ENCODE measurements around the gene HAUS3. TPM values are rescaled to one million over a fixed set of nuclear protein-coding genes. Genes with fewer than 3 reads are reported as not detected.

HAUS3 gene
- total RNA-seq, 1 experiment from 2014 or later = 11.2 TPM

- CTCF ChIA-PET = no interaction called here
- DNase-seq (ENCODE audit: low read depth, low spot score) = no peak
- Histone ChIP-seq H3K27me3 (ENCODE audit: control insufficient read depth, insufficient read depth, low read length) (no peaks in the 10 kb centered on the region), H3K27ac (ENCODE audit: low read length) (no peak overlapping the region), H3K9me3 (ENCODE audit: control insufficient read depth, insufficient read depth, low read depth, low read length) (no peaks in the 10 kb centered on the region), H3K36me3 (ENCODE audit: control insufficient read depth, insufficient read depth, low read length) (no peaks in the 10 kb centered on the region), H3K4me3 (ENCODE audit: low read depth in 2 of 2, low read length in 2 of 2) (no peak overlapping the region), H3K4me1 (ENCODE audit: control insufficient read depth, insufficient read depth, low read length) (peaks cover 5% of the 10 kb centered on the region; the same call in 1 of the 2 replicates)
- in situ Hi-C loops (cut with HindIII; ENCODE audit: low pct_unique_long_range_greater_than_20kb, low sequenced_read_pairs) = no loop called here
- intact Hi-C loops (cut with micrococcal nuclease; ENCODE audit: unreplicated experiment) = no loop called here
- BruUV-seq (replicated peaks) = no TSS peak
- TF ChIP-seq TCF7L2 (IDR thresholded peaks at IDR 0.05; ENCODE audit: low read depth, low read length) (no peak), POLR2AphosphoS5 (IDR thresholded peaks at IDR 0.05; ENCODE audit: low read depth, low read length) (no peak), REST (IDR thresholded peaks at IDR 0.05; ENCODE audit: insufficient read depth in 1 of 2, low read depth in 2 of 2, low read length in 1 of 2) (no peak), CTCF (IDR thresholded peaks at IDR 0.05) (no peak), SIN3A (IDR thresholded peaks at IDR 0.05; ENCODE audit: borderline replicate concordance, insufficient read depth, low read depth, low read length) (no peak)
- POLR2A ChIA-PET = no interaction called here
- no peak; the same call in 1 of the 2 replicates for ATAC-seq
Observed at GRCh38 chr4:2270341-2271165, 28.6 kb upstream of the HAUS3 start.

- intact Hi-C loops (cut with micrococcal nuclease; ENCODE audit: unreplicated experiment) = no loop called here
- no peak for DNase-seq (ENCODE audit: low read depth, low spot score)
- H3K4me1 ChIP-seq (ENCODE audit: control insufficient read depth, insufficient read depth, low read length) = peaks cover 5% of the 10 kb centered on the region; the same call in 1 of the 2 replicates
- no peak for ATAC-seq
- ChIA-PET POLR2A (no interaction called here), CTCF (no interaction called here)
- H3K36me3 ChIP-seq (ENCODE audit: control insufficient read depth, insufficient read depth, low read length) = no peaks in the 10 kb centered on the region
- H3K27me3 ChIP-seq (ENCODE audit: control insufficient read depth, insufficient read depth, low read length) = no peaks in the 10 kb centered on the region
- no peak for TF ChIP-seq TCF7L2 (IDR thresholded peaks at IDR 0.05; ENCODE audit: low read depth, low read length)
- no peak for TF ChIP-seq CTCF (IDR thresholded peaks at IDR 0.05)
- TF ChIP-seq POLR2AphosphoS5 (IDR thresholded peaks at IDR 0.05; ENCODE audit: low read depth, low read length) = no peak
- no peak overlapping the region for H3K4me3 ChIP-seq (ENCODE audit: low read depth in 2 of 2, low read length in 2 of 2)
- in situ Hi-C loops (cut with HindIII; ENCODE audit: low pct_unique_long_range_greater_than_20kb, low sequenced_read_pairs) = no loop called here
- no TSS peak for BruUV-seq (replicated peaks)
- H3K9me3 ChIP-seq (ENCODE audit: control insufficient read depth, insufficient read depth, low read depth, low read length) = no peaks in the 10 kb centered on the region
- H3K27ac ChIP-seq (ENCODE audit: low read length) = no peak overlapping the region
Observed at GRCh38 chr4:2269618-2270163, 27.8 kb upstream of the HAUS3 start.
